Measurements from ENCODE around the gene OR5A2. TPM values are rescaled to one million over a fixed set of nuclear protein-coding genes. Genes with fewer than 3 reads are reported as not detected.

OR5A2 gene
- total and polyA plus RNA-seq, 2 of the 8 experiments (the other 6 are each of a cell fraction or from before 2014, with no cell fraction given), result not detected

DNA sequence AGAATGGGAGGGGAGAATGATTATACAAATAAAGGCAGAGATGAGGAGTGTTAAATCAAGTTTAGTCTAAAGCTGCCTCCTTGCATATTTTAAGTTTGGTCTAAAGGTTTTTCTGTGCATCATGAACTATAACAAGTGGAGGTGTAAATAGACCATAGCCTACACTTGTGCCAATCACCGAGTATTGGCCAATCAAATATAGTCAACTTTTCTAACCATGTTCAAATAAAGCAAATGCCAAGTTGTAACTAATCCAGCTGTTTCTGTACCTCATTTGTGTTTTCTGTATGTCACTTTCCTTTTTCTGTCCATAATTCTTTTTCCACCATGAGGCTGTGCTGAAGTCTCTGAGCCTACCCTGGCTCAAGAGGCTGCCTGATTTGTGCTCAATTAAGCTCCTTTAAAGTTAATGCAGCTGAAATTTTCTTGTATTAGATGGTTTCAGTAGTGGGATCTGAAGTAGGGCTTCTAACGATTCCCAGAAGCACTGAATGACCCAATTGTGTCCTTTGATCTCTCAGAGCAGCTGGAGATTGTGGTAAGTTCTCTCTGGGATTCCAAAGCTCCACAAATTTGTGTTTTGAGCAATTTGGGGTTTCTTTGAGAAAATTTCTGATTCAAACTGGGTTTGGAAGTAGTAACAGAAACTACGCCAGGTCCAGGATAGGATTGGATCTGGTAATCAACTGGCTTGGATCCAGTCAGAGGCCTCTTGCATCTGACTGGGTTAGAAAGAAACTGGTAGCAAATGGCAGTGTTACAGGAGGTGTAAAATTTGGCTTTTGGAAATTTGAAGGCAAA lies 25.6 kb downstream of the OR5A2 start:
- no peak overlapping the region for H2BK5ac ChIP-seq (ENCODE audit: low read depth, low read length)
- no peaks in the 10 kb centered on the region for H3K23me2 ChIP-seq (ENCODE audit: low read depth, low read length)
- H2BK20ac ChIP-seq (ENCODE audit: low read length), result no peak overlapping the region
- no peak overlapping the region for H4K8ac ChIP-seq (ENCODE audit: extremely low read depth, insufficient read depth, low read length)
- no peak overlapping the region for H2AK5ac ChIP-seq (ENCODE audit: low read depth, low read length)
- no peak overlapping the region for H2AFZ ChIP-seq (ENCODE audit: low read length)
- ChIA-PET POLR2A (ENCODE audit: partially characterized antibody) (no interaction called here), CTCF (ENCODE audit: partially characterized antibody) (interaction anchor here (0.6 to 1.7 kb wide), 3 partner anchors 11 to 229 kb away, joined by 3 to 4 read pairs (median 3); partner anchors contain the start of gene DTX4)
- no peaks in the 10 kb centered on the region for H3K36me3 ChIP-seq (ENCODE audit: control insufficient read depth in 2 of 4, insufficient read depth in 4 of 4, low read length in 3 of 4)
- H2BK12ac ChIP-seq (ENCODE audit: low read depth, low read length), result no peak overlapping the region
- H2BK15ac ChIP-seq (ENCODE audit: low read length), result no peak overlapping the region
- H3K79me1 ChIP-seq (ENCODE audit: low read depth, low read length), result no peaks in the 10 kb centered on the region
- H3K79me2 ChIP-seq (ENCODE audit: control insufficient read depth in 1 of 2, insufficient read depth in 2 of 2, low read length in 2 of 2), result no peaks in the 10 kb centered on the region
- no peak overlapping the region for H3K56ac ChIP-seq (replicated peaks; ENCODE audit: insufficient read length, low read depth, low read length)
- H3K9ac ChIP-seq (replicated peaks in 1 of 4; ENCODE audit: extremely low read depth in 1 of 4, low read depth in 3 of 4, low read length in 3 of 4), result no peak overlapping the region
- DNase-seq (ENCODE audit: low read depth in 1 of 2, low spot score in 2 of 2) (no peak), FAIRE-seq (no peak)
- H3K23ac ChIP-seq (ENCODE audit: insufficient read length), result no peak overlapping the region
- H3K4me1 ChIP-seq (replicated peaks in 1 of 4; ENCODE audit: control insufficient read depth in 3 of 4, insufficient read depth in 4 of 4, low read length in 3 of 4), result no peaks in the 10 kb centered on the region
- TF ChIP-seq BACH1 (IDR thresholded peaks at IDR 0.05; ENCODE audit: low read length), result no peak
- TF ChIP-seq CREB1 (IDR thresholded peaks at IDR 0.05), result no peak
- no peak for TF ChIP-seq SP1 (IDR thresholded peaks at IDR 0.05; ENCODE audit: low read depth, low read length)
- TF ChIP-seq ASH2L (IDR thresholded peaks at IDR 0.05; ENCODE audit: low read length), result no peak
- 88% methylated on average over 3 of the region's 3 CpGs; no CpG with 5 or more reads in 1 of the 2 experiments for WGBS, 2 experiments (ENCODE audit: extremely low coverage in 1 of 2, insufficient coverage in 1 of 2, insufficient read length in 1 of 2, insufficient replicate concordance in 2 of 2, low coverage in 1 of 2, low lambda C conversion rate in 2 of 2, missing lambda C conversion rate in 1 of 2)
- H3K27me3 ChIP-seq (replicated peaks in 1 of 4; ENCODE audit: control insufficient read depth in 3 of 4, extremely low read depth in 1 of 4, insufficient read depth in 3 of 4, low read length in 3 of 4), result no peaks in the 10 kb centered on the region; a peak in 1 of 7 replicates
- H3K14ac ChIP-seq (ENCODE audit: insufficient read length), result no peak overlapping the region
- H4K20me1 ChIP-seq (replicated peaks in 1 of 2; ENCODE audit: control insufficient read depth in 1 of 2, insufficient read depth in 2 of 2, low read length in 2 of 2), result no peaks in the 10 kb centered on the region
- no peak overlapping the region for H2BK120ac ChIP-seq (replicated peaks; ENCODE audit: low read depth, low read length)
- H3K4me2 ChIP-seq (ENCODE audit: insufficient read depth in 1 of 2, low read depth in 2 of 2, low read length in 2 of 2), result no peak overlapping the region
- no peak overlapping the region for H3K4ac ChIP-seq (replicated peaks; ENCODE audit: insufficient read length, low read depth, low read length)
- no peak overlapping the region for H3K18ac ChIP-seq (ENCODE audit: extremely low read depth, low read length)
- H4K91ac ChIP-seq (replicated peaks; ENCODE audit: insufficient read length, low read length), result no peak overlapping the region
- H3K27ac ChIP-seq (ENCODE audit: low read depth, low read length), result no peak overlapping the region
- H3K4me3 ChIP-seq (ENCODE audit: extremely low read depth in 1 of 4, insufficient read depth in 2 of 4, low read depth in 3 of 4, low read length in 4 of 4), result no peak overlapping the region
- peaks cover 15 to 29% of the 10 kb centered on the region in 2 experiments for H3K9me3 ChIP-seq (ENCODE audit: insufficient read depth in 2 of 2, low read depth in 1 of 2, low read length in 1 of 2)
- no peak overlapping the region for H4K5ac ChIP-seq (ENCODE audit: insufficient read length, low read depth, low read length)

Measured in H1 (cell line).